GM08714 (cell line): ENCODE measurements around the gene FAM76A.

Experiments used
- H3K4me3 ChIP-seq: fragments of 200-500 bp; sonication (Bioruptor generic); 2 replicates; pipeline ENCODE4 v1.5.1; 2014; ENCODE audit warnings: mild to moderate bottlenecking, low read length, inconsistent platforms
- ZNF274 ChIP-seq: IDR thresholded peaks from 2 replicates; pipeline ENCODE4 v1.6.1; 2012; ENCODE audit warnings: mild to moderate bottlenecking, low read depth, low read length

The FAM76A gene

DNA sequence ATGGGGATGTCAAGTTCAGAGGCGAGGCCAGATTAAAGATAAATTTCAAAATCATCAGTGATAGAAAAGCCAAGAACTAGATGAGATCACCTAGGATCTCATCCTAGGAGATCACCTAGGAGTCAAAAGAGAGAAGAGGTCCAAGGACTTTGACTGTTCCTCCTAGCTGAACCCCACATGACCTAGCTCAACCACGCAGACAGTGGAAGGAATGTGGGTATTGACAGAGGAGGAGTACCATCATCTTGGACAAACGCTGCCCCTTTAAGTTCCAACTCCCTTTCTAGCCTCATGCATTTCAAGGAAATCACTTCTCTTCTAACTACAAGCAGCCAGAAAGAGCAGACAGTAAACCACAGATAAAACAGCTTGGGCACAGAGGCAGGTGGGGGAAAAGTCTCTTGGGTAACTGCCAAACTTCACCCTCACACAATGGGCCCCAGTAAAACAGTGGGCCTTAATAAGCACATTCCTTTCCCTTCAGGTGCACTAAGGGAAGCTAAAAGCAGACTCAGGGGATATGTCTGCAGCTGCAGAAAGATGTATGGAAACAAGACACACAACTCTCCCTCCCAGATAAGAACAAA is 12.5 kb upstream of the FAM76A start:
- H3K4me3 ChIP-seq, result no peak overlapping the region
- TF ChIP-seq ZNF274, result no peak

GRCh38 chr1:27713869-27714513 is 11.8 kb upstream of the FAM76A start:
- H3K4me3 ChIP-seq, result no peak overlapping the region
- no peak for TF ChIP-seq ZNF274

GRCh38 chr1:27716262-27716895 is 9.4 kb upstream of the FAM76A start:
- no peak overlapping the region for H3K4me3 ChIP-seq
- no peak for TF ChIP-seq ZNF274

- TF ChIP-seq ZNF274, result no peak
- no peak overlapping the region for H3K4me3 ChIP-seq
Measured at GRCh38 chr1:27719286-27720251, 6.2 kb upstream of the FAM76A start.

DNA sequence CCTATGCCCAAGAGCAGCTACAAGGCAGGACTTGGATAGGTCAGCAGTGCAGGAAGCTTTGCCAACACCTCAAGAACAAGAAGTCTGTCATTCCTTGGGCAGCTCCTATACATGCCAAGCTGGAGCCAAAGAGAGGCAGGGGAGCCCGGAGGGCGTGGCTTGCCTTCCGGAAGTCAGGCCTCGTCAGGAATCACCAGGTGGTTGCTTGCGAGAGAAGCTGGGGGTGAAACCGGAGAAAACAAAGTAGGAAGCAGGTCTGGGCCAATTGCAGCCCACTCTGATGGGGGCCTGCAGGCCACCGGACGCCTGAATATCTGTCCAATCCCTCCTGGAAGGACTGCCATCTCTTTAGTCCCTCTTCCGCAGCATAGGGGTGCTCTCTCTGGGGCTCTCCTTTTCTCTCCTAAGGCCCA is 794 bp upstream of the FAM76A start:
- TF ChIP-seq ZNF274, result no peak
- H3K4me3 ChIP-seq, result peak overlapping the region; percentile 38; the same call in 1 of the 2 replicates

GRCh38 chr1:27726173-27727044 is 648 bp downstream of the FAM76A start:
- TF ChIP-seq ZNF274, result no peak

GRCh38 chr1:27727126-27727525 is 1.4 kb downstream of the FAM76A start:
- no peak for TF ChIP-seq ZNF274
- H3K4me3 ChIP-seq, result no peak overlapping the region

More at GRCh38 chr1:27726173-27727044, 648 bp downstream of the FAM76A start:
- peak overlapping the region; percentile 84 for H3K4me3 ChIP-seq

- no peak for TF ChIP-seq ZNF274
- H3K4me3 ChIP-seq, result no peak overlapping the region
Measured at GRCh38 chr1:27736252-27736651, 10.5 kb downstream of the FAM76A start.

- TF ChIP-seq ZNF274, result no peak
Measured at GRCh38 chr1:27741121-27741520, 15.4 kb downstream of the FAM76A start.

DNA sequence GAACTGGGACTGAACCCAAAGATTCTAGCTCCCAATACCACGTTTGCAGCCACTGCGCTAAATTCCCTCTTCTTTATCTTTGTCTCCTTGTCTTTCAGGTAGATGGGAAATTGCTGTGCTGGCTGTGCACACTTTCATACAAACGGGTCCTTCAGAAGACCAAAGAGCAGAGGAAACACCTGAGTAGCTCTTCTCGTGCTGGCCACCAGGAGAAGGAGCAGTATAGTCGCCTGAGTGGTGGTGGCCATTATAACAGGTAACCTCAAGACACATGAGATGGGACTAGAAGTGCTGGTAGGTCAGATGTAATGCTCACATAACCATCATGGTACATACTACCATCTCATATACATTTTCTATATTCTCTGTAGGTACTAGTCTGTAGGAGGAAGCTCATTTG is 18.8 kb downstream of the FAM76A start:
- H3K4me3 ChIP-seq, result no peak overlapping the region
- no peak for TF ChIP-seq ZNF274

More at GRCh38 chr1:27741121-27741520, 15.4 kb downstream of the FAM76A start:
- no peak overlapping the region for H3K4me3 ChIP-seq

DNA sequence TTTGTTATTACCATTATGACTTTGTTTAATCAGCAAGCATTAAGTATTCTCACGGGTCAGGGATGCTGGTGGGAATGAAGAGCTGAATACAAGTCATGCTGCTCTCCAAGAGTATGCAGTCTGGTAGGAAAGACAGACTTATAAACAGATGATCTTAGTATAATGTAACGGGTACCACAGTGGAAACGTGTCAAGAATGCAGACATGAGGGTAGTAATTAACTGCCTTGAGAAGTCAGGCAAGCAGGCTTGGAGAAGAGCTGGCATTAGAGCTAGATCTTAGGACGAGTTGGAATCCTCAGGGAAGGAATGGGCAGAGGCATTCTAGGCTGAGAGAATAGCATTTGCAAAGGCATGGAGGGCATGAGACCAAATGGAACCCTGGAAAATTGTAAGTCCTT is 19.7 kb downstream of the FAM76A start:
- no peak for TF ChIP-seq ZNF274
- no peak overlapping the region for H3K4me3 ChIP-seq

DNA sequence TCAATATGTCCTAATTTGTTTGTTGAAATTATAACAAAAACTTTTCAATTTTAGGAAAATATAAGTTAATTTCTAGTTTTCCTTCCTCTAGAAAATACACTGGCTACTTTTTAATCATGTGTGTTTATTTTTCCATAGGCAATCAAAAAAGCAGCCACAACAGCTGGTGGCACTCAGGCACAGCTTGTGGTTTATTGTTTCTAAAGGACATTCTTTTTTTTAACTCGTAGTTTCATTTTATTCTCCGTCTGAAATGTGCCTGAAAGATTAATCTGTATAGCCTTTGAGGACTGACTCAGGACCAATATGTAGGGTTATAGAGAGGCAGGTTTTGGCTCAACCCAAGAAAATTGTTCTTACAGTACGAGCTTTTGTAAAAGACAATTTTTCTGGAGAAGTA is 26.6 kb downstream of the FAM76A start:
- no peak overlapping the region for H3K4me3 ChIP-seq
- no peak for TF ChIP-seq ZNF274

- TF ChIP-seq ZNF274, result no peak
Measured at GRCh38 chr1:27755286-27755685, 29.5 kb downstream of the FAM76A start.

GRCh38 chr1:27755865-27756264 is 30.1 kb downstream of the FAM76A start:
- TF ChIP-seq ZNF274, result no peak
- H3K4me3 ChIP-seq, result no peak overlapping the region

More at GRCh38 chr1:27755286-27755685, 29.5 kb downstream of the FAM76A start:
- no peak overlapping the region for H3K4me3 ChIP-seq
